ENCODE measurements around the gene CCDC97. TPM values are rescaled to one million over a fixed set of nuclear protein-coding genes. Genes with fewer than 3 reads are reported as not detected.
"Not testable (repeated sequence)": the region's sequence is repeated elsewhere in the genome, so short reads cannot be mapped to it uniquely, and the experiment has no call there.

Gene CCDC97
- total RNA-seq, 1 donor from 2014 or later, result 36.7 TPM

DNA sequence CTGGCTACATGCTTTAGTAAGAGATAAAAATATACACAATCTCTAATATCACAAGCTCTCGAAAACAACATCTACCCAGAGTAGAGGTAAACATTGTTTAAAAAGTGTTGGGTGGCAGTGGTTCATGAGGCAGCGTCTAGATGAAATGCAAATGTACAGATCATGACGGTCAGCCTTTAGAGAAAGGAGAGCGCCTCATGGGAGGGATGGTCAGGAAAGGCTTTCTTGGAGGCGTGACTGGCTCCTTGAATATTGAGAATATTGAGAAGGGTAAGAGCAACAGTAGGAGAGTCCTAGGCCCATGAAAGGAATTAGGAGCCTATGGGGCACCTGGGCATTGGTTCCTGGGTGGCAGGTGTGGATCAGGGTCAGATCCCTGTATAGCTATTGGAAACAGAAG lies 35.2 kb upstream of the CCDC97 start:
- Mint-ChIP-seq H3K4me3 (ENCODE audit: unreplicated experiment) (no peak overlapping the region), H3K27ac (ENCODE audit: unreplicated experiment) (no peak overlapping the region), H3K27me3 (ENCODE audit: unreplicated experiment) (no peaks in the 10 kb centered on the region), H3K36me3 (ENCODE audit: unreplicated experiment) (no peaks in the 10 kb centered on the region), H3K4me1 (ENCODE audit: low read depth, unreplicated experiment) (no peaks in the 10 kb centered on the region), H3K9me3 (ENCODE audit: unreplicated experiment) (no peaks in the 10 kb centered on the region)
- TF ChIP-seq, protein P1, sequence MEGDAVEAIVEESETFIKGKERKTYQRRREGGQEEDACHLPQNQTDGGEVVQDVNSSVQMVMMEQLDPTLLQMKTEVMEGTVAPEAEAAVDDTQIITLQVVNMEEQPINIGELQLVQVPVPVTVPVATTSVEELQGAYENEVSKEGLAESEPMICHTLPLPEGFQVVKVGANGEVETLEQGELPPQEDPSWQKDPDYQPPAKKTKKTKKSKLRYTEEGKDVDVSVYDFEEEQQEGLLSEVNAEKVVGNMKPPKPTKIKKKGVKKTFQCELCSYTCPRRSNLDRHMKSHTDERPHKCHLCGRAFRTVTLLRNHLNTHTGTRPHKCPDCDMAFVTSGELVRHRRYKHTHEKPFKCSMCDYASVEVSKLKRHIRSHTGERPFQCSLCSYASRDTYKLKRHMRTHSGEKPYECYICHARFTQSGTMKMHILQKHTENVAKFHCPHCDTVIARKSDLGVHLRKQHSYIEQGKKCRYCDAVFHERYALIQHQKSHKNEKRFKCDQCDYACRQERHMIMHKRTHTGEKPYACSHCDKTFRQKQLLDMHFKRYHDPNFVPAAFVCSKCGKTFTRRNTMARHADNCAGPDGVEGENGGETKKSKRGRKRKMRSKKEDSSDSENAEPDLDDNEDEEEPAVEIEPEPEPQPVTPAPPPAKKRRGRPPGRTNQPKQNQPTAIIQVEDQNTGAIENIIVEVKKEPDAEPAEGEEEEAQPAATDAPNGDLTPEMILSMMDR (IDR thresholded peaks at IDR 0.05; ENCODE audit: partially characterized antibody, unreplicated experiment), result no peak
- no peak for DNase-seq

DNA sequence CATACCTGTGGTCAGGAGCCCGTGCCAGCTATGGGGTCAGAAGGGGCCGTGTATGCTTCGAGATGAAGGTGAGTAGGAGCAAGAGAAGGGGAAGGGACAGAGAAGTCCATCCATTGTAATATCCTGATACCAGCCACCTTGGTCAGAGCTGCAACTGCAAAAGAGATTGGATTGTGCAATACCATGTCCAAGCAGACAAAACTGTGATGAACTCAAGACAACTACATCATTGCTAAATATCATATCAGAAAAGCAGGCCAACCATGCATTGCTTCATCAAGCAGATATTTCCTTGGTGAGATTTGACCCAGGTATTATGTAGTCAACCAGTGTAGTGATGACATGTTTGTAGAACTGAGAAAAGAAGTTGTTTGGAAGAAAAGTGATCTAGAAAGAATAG lies 33.7 kb upstream of the CCDC97 start:
- TF ChIP-seq, protein P1 (IDR thresholded peaks at IDR 0.05; ENCODE audit: partially characterized antibody, unreplicated experiment), result no peak
- H3K36me3 Mint-ChIP-seq (ENCODE audit: unreplicated experiment), result no peaks in the 10 kb centered on the region
- no peak for DNase-seq
- no peak overlapping the region for H3K4me3 Mint-ChIP-seq (ENCODE audit: unreplicated experiment)
- H3K9me3 Mint-ChIP-seq (ENCODE audit: unreplicated experiment), result no peaks in the 10 kb centered on the region
- no peak overlapping the region for H3K27ac Mint-ChIP-seq (ENCODE audit: unreplicated experiment)
- H3K27me3 Mint-ChIP-seq (ENCODE audit: unreplicated experiment), result no peaks in the 10 kb centered on the region
- H3K4me1 Mint-ChIP-seq (ENCODE audit: low read depth, unreplicated experiment), result no peaks in the 10 kb centered on the region

DNA sequence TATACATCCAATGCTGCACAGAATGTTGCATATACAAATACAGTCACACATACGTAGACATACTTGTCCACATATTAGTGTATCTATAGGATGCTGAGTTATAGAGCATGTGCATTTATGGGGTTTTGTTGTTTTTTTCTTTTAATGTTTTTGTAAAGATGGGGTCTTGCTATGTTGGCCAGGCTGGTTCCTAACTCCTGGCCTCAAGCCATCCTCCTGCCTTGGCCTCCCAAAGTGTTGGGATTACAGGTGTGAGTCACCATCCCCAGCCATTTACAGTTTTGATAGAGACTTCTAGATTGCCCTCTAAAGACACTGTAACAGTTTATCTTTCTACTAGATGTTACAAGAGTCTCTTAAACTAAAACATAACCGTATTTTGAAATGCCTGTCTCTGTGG lies 31.5 kb upstream of the CCDC97 start:
- Mint-ChIP-seq H3K4me1 (ENCODE audit: low read depth, unreplicated experiment) (no peaks in the 10 kb centered on the region), H3K4me3 (ENCODE audit: unreplicated experiment) (no peak overlapping the region), H3K36me3 (ENCODE audit: unreplicated experiment) (no peaks in the 10 kb centered on the region), H3K27me3 (ENCODE audit: unreplicated experiment) (no peaks in the 10 kb centered on the region), H3K9me3 (ENCODE audit: unreplicated experiment) (no peaks in the 10 kb centered on the region), H3K27ac (ENCODE audit: unreplicated experiment) (no peak overlapping the region)
- TF ChIP-seq, protein P1 (IDR thresholded peaks at IDR 0.05; ENCODE audit: partially characterized antibody, unreplicated experiment), result no peak
- no peak for DNase-seq

DNA sequence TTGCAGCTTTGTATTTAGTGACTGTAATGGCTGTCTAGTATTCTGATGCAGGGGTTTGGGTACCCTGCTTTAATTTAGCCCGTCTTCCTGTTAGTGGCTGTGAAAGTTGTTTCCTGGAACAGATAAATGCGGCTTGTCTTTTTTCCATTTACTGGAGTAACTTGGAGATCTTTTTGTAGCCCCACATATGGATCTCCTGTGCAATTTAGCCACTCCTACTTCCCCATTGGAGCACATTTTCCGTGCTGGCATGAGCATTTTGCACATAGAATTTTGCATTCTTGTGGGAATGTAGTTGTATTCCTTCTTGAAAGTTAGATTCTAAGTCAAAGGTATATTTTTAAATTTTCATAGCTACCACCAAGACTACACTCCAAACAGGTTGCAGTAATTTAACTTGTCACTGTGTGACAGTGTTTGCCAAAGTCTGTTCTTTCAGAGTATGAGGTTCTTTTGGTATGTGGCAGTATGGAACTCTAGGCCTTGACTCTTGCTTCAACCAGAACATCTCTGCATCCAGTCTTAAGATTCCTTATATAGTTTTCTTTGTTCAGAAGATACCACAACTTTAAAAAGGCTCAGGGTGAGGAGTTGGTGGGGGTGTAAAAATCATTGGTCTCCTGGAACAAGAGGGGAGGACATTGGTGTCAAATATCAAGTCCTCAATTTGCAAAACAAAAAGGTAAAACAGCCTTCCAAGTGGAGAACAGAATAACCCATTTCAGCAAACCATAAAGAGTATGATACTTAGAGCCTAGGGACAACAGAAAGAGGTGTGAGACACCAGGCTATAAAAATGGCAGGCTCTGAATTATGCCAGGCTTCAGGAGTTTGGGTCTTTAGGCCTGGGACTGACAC lies 21.1 kb upstream of the CCDC97 start:
- Mint-ChIP-seq H3K27me3 (ENCODE audit: unreplicated experiment) (peaks cover 3% of the 10 kb centered on the region), H3K27ac (ENCODE audit: unreplicated experiment) (no peak overlapping the region), H3K36me3 (ENCODE audit: unreplicated experiment) (no peaks in the 10 kb centered on the region), H3K9me3 (ENCODE audit: unreplicated experiment) (no peaks in the 10 kb centered on the region), H3K4me1 (ENCODE audit: low read depth, unreplicated experiment) (no peaks in the 10 kb centered on the region), H3K4me3 (ENCODE audit: unreplicated experiment) (no peak overlapping the region)
- no peak for DNase-seq
- TF ChIP-seq, protein P1 (IDR thresholded peaks at IDR 0.05; ENCODE audit: partially characterized antibody, unreplicated experiment), result no peak

DNA sequence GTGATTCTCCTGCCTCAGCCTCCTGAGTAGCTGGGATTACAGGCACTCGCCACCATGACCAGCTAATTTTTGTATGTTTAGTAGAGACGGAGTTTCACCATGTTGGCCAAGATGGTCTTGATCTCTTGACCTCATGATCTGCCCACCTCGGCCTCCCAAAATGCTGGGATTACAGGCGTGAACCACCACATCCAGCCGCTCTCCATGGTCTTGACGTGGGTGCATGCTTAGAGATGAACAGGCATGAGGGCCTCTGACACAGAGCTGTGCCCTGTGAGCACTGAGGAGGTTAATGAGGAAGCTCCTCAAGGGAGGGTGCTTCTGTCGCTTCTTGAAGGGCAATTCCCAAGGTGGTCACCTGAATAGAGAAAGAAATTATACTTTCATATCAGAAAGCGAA lies 20.2 kb upstream of the CCDC97 start:
- H3K36me3 Mint-ChIP-seq (ENCODE audit: unreplicated experiment); H3K4me1 Mint-ChIP-seq (ENCODE audit: low read depth, unreplicated experiment); DNase-seq; H3K27me3 Mint-ChIP-seq (ENCODE audit: unreplicated experiment); H3K4me3 Mint-ChIP-seq (ENCODE audit: unreplicated experiment); H3K9me3 Mint-ChIP-seq (ENCODE audit: unreplicated experiment): not testable (repeated sequence)
- H3K27ac Mint-ChIP-seq (ENCODE audit: unreplicated experiment), result peak overlapping the region; percentile 62
